Suprapubic skin (tissue), 4 donors: ENCODE measurements around the gene TRIM50. TPM values are rescaled to one million over a fixed set of nuclear protein-coding genes. Genes with fewer than 3 reads are reported as not detected.

Source experiments
- DNase-seq, 2 donors: peaks; one replicate each; pipeline ENCODE4 v3.0.0-alpha.2; 2019; ENCODE audit warnings: low spot score in 2 of 2
- H3K27ac ChIP-seq: fragments of 200-600 bp; sonication (generic); one replicate; pipeline ENCODE4 v1.5.1; 2019
- H3K27me3 ChIP-seq: fragments of 200-600 bp; sonication (generic); one replicate; pipeline ENCODE4 v1.5.1; 2019
- H3K36me3 ChIP-seq: fragments of 200-600 bp; sonication (generic); one replicate; pipeline ENCODE4 v1.5.1; 2019
- H3K4me1 ChIP-seq: fragments of 200-600 bp; sonication (generic); one replicate; pipeline ENCODE4 v1.5.1; 2019
- H3K4me3 ChIP-seq: fragments of 200-600 bp; sonication (generic); one replicate; pipeline ENCODE4 v1.5.1; 2019; ENCODE audit warnings: mild to moderate bottlenecking
- H3K9me3 ChIP-seq: fragments of 200-600 bp; sonication (generic); one replicate; pipeline ENCODE4 v1.5.1; 2019
- CTCF ChIP-seq, 2 donors: fragments of 200-600 bp in 1 of 2; fragments of 450-650 bp in 1 of 2; sonication (generic) in 1 of 2; IDR thresholded peaks; one replicate each; pipeline ENCODE4 v1.5.1; 2016 to 2019; ENCODE audit warnings: antibody characterized with exemption in 2 of 2, mild to moderate bottlenecking in 1 of 2, moderate library complexity in 1 of 2
- EP300 ChIP-seq: sonication (generic); formaldehyde crosslinking; IDR thresholded peaks from one replicate; pipeline ENCODE4 v1.6.1; 2017; ENCODE audit warnings: antibody characterized with exemption
- POLR2A ChIP-seq, 2 donors: fragments of 450-650 bp; IDR thresholded peaks; one replicate each; pipeline ENCODE4 v1.6.1; 2017; ENCODE audit warnings: antibody characterized with exemption in 2 of 2, mild to moderate bottlenecking in 2 of 2, moderate library complexity in 2 of 2
- POLR2AphosphoS5 ChIP-seq, 3 donors: sonication (generic); formaldehyde crosslinking; IDR thresholded peaks; one replicate each; pipeline ENCODE4 v1.6.1; 2017; ENCODE audit warnings: antibody characterized with exemption in 3 of 3
- WGBS: methylation state at CpG from one replicate; pipeline ENCODE4 v1.1.5; 2018; 5-methylcytosine and 5-hydroxymethylcytosine counted together
- total RNA-seq, 4 donors: library from RNA; depleted of rRNA; stranded (reverse); fragments of >200 nt; gene quantifications; one replicate each; pipeline ENCODE4 v1.1.0, GENCODE V29; 2016

TRIM50 gene
- total RNA-seq, 4 donors from 2014 or later = 0.30 TPM; not detected in 3

- 88% methylated on average over 17 of the region's 17 CpGs for WGBS
- H3K4me1 ChIP-seq = peaks cover 12% of the 10 kb centered on the region
- no peaks in the 10 kb centered on the region for H3K9me3 ChIP-seq
- no peaks in the 10 kb centered on the region for H3K36me3 ChIP-seq
- H3K4me3 ChIP-seq = no peak overlapping the region
- no peak overlapping the region for H3K27ac ChIP-seq
- no peak for DNase-seq
- TF ChIP-seq POLR2AphosphoS5 (IDR thresholded peaks at IDR 0.05) (no peak), POLR2A (IDR thresholded peaks at IDR 0.05) (no peak), CTCF (IDR thresholded peaks at IDR 0.05) (no peak), EP300 (no peak)
- H3K27me3 ChIP-seq = peaks cover 15% of the 10 kb centered on the region
Measured at GRCh38 chr7:73354821-73355220, 26.9 kb upstream of the TRIM50 start.

DNA sequence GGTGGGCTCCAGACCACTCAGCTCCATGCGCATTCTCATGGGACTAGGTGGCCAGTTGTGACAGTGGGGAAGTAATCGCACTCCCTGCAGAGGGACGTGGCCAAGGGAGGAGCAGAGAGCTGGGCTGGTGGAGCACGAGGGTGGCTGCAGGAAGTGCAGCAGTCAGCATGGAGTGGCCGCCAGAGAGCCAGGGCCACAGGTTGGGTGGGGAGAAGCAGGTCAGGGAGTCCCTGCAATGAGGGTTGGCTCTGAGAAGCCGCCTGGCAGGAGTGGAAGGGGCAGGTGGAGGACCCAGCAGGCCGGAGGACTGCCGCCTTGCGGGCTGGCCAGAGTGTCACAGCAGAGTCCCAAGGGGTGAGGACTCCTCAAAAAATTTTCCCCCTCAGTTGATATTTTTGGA, 26.3 kb upstream of the TRIM50 start:
- WGBS = 89% methylated on average over 9 of the region's 9 CpGs
- no peak for TF ChIP-seq POLR2AphosphoS5 (IDR thresholded peaks at IDR 0.05)
- TF ChIP-seq CTCF (IDR thresholded peaks at IDR 0.05) = no peak
- TF ChIP-seq EP300 = no peak
- no peak for TF ChIP-seq POLR2A (IDR thresholded peaks at IDR 0.05)
- peaks cover 12% of the 10 kb centered on the region for H3K4me1 ChIP-seq

GRCh38 chr7:73353243-73353642, 25.4 kb upstream of the TRIM50 start:
- DNase-seq = no peak
- Histone ChIP-seq H3K9me3 (no peaks in the 10 kb centered on the region), H3K36me3 (no peaks in the 10 kb centered on the region), H3K4me3 (no peak overlapping the region), H3K27ac (no peak overlapping the region), H3K4me1 (peaks cover 6% of the 10 kb centered on the region), H3K27me3 (peaks cover 4% of the 10 kb centered on the region)
- TF ChIP-seq CTCF (IDR thresholded peaks at IDR 0.05) = no peak
- no peak for TF ChIP-seq POLR2AphosphoS5 (IDR thresholded peaks at IDR 0.05)
- TF ChIP-seq POLR2A (IDR thresholded peaks at IDR 0.05) = no peak
- no peak for TF ChIP-seq EP300
- WGBS = 80% methylated on average over 6 of the region's 6 CpGs

More for the DNA sequence above, 26.3 kb upstream of the TRIM50 start:
- no peaks in the 10 kb centered on the region for H3K9me3 ChIP-seq
- DNase-seq = no peak
- H3K36me3 ChIP-seq = no peaks in the 10 kb centered on the region
- no peak overlapping the region for H3K4me3 ChIP-seq
- no peak overlapping the region for H3K27ac ChIP-seq
- H3K27me3 ChIP-seq = peaks cover 10% of the 10 kb centered on the region

- no peaks in the 10 kb centered on the region for H3K9me3 ChIP-seq
- no peak for TF ChIP-seq POLR2A (IDR thresholded peaks at IDR 0.05)
- TF ChIP-seq CTCF (IDR thresholded peaks at IDR 0.05) = no peak
- no peak for TF ChIP-seq POLR2AphosphoS5 (IDR thresholded peaks at IDR 0.05)
- no peak for TF ChIP-seq EP300
- DNase-seq = no peak
- H3K4me3 ChIP-seq = no peak overlapping the region
- WGBS = 92% methylated on average over 3 of the region's 3 CpGs
- peaks cover 4% of the 10 kb centered on the region for H3K27me3 ChIP-seq
- peaks cover 1% of the 10 kb centered on the region for H3K4me1 ChIP-seq
- no peak overlapping the region for H3K27ac ChIP-seq
- no peaks in the 10 kb centered on the region for H3K36me3 ChIP-seq
Measured at GRCh38 chr7:73352784-73353183, 24.9 kb upstream of the TRIM50 start.

GRCh38 chr7:73351447-73352167, 23.7 kb upstream of the TRIM50 start:
- no peaks in the 10 kb centered on the region for H3K4me1 ChIP-seq
- H3K27me3 ChIP-seq = peaks cover 2% of the 10 kb centered on the region
- no peak for TF ChIP-seq EP300
- TF ChIP-seq POLR2AphosphoS5 (IDR thresholded peaks at IDR 0.05) = no peak
- no peak for TF ChIP-seq POLR2A (IDR thresholded peaks at IDR 0.05)
- TF ChIP-seq CTCF (IDR thresholded peaks at IDR 0.05) = no peak
- H3K9me3 ChIP-seq = no peaks in the 10 kb centered on the region
- H3K27ac ChIP-seq = no peak overlapping the region
- H3K36me3 ChIP-seq = no peaks in the 10 kb centered on the region
- 59% methylated on average over 6 of the region's 6 CpGs for WGBS
- DNase-seq = no peak
- no peak overlapping the region for H3K4me3 ChIP-seq
